Epithelial cell of proximal tubule (primary cell): Measurements from ENCODE around the gene RALY. TPM values are rescaled to one million over a fixed set of nuclear protein-coding genes. Genes with fewer than 3 reads are reported as not detected.

ENCODE experiments used
- DNase-seq: peaks from one replicate; pipeline ENCODE4 v3.0.0-alpha.2; 2011; ENCODE audit warnings: low read depth
- H3K4me3 ChIP-seq: 2 replicates; pipeline ENCODE4 v1.5.1; 2011; ENCODE audit warnings: low read depth, mild to moderate bottlenecking, low read length
- total RNA-seq: library from RNA; depleted of rRNA; stranded (reverse); fragments of >200 nt; gene quantifications from 2 replicates; pipeline ENCODE4 v1.2.3, GENCODE V29; 2015
- TF ChIP-seq, protein P1 (sequence below): conservative IDR thresholded peaks from 2 replicates; pipeline ENCODE4 v1.5.1; 2012; ENCODE audit warnings: low read depth, mild to moderate bottlenecking, low read length

Gene RALY
- total RNA-seq, 1 donor from 2014 or later = 111 TPM

DNA sequence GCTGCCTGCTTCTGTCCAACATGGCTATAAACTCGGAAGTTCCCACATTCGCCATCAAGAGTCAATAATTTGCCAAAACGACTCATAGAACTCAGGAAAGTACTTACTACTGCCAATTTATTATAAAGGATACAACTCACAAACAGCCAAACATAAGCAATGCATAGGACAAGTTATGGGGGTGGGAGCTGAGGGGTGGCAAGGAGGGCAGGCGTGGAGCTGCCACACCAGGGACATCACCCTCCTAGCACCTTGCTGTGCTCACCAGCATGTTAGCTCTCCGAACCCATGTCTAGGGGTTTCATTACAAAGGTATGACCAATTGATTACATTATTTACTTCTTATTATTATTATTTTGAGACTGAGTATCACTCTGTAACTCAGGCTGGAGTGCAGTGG lies 106.0 kb downstream of the RALY start:
- TF ChIP-seq, protein P1, sequence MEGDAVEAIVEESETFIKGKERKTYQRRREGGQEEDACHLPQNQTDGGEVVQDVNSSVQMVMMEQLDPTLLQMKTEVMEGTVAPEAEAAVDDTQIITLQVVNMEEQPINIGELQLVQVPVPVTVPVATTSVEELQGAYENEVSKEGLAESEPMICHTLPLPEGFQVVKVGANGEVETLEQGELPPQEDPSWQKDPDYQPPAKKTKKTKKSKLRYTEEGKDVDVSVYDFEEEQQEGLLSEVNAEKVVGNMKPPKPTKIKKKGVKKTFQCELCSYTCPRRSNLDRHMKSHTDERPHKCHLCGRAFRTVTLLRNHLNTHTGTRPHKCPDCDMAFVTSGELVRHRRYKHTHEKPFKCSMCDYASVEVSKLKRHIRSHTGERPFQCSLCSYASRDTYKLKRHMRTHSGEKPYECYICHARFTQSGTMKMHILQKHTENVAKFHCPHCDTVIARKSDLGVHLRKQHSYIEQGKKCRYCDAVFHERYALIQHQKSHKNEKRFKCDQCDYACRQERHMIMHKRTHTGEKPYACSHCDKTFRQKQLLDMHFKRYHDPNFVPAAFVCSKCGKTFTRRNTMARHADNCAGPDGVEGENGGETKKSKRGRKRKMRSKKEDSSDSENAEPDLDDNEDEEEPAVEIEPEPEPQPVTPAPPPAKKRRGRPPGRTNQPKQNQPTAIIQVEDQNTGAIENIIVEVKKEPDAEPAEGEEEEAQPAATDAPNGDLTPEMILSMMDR = no peak
- no peak overlapping the region for H3K4me3 ChIP-seq

DNA sequence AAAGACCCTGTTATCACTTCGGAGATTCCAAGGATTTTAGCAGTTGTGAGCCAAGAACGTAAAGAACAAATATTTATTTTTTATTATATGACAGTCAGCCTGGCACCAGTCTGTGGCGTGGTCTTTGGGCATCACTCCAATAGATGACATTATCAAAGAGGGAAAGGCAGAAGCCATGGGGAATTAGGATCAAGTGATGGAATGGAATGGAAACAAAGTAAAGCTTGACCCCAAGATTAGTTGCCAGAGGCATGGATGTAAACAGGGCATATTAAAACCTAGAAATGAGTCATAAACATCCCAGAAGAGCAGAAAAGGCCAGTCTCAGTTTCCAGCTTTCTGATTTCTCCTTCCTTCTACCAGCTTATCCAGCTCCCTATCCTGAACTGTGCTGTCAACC lies 106.9 kb downstream of the RALY start:
- no peak for DNase-seq
- TF ChIP-seq, protein P1 = no peak
- H3K4me3 ChIP-seq = no peak overlapping the region

More for the DNA sequence above, 106.0 kb downstream of the RALY start:
- no peak for DNase-seq

DNA sequence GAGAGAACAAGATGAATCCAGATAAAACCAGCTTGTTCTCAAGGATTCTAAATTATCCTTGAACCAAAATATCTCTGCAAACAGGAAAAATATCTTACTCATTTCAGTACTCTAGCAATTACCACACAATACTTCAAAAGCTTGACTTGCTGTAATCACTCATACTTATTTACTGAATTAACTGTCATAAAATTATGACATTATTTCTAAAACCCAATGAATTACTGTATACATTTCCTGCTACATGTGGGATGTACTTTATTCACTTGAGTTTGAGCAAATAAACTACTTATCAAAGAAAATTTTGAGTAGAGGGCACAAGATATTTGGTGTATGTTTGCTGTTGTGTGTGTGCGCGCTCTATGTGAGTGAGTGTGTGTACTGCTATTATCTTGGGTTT lies 108.6 kb downstream of the RALY start:
- TF ChIP-seq, protein P1 = no peak
- H3K4me3 ChIP-seq = no peak overlapping the region
- DNase-seq = no peak

DNA sequence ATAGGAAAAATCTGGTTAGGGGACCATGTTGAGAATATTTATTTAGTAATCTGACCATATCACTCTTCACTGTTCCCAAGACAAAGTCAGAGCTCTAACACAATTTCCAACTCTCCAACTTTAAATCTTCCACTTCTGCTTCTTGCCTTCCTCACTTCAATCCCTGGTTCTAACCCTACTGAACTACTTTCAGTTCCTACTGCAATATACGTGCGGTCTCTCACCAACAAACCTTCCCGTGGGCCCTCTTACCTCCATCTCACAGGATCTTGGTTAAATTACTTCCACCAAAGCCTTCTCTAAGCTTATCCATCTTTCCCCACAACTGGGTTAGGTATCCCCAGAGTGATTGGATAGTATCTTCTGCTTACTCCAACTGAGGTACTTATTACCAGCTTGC lies 110.3 kb downstream of the RALY start:
- H3K4me3 ChIP-seq = no peak overlapping the region
- no peak for DNase-seq
- TF ChIP-seq, protein P1 = no peak

DNA sequence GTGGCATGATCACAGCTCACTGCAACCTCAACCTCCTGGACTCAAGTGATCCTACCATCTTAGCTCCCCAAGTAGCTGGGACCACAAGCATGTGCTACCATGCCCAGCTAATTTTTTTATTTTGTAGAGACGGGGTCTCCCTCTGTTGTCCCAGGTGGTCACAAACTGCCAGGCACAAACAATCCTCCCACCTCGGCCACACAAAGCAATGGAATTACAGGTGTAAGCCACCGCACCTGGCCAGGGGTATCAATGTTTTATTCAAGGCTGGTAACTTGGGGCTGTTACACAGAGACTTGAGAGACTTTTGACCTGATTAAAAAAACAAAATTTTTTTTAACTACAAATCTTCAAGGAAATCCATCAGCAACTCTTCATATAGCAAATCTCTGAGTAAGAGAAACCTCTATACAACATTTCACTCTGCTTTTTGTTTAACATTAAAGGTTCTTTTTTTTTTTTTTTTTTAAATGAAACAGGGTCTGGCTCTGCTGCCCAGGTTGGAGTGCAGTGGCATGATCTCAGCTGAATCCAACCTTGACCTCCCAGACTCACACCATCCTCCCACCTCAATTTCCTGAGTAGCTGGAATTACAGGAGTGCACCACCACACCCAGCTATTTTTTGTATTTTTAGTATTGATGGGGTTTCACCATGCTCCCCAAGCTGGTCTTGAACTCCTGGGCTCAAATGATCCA lies 112.4 kb downstream of the RALY start:
- no peak overlapping the region for H3K4me3 ChIP-seq
- TF ChIP-seq, protein P1 = no peak
- DNase-seq = no peak

DNA sequence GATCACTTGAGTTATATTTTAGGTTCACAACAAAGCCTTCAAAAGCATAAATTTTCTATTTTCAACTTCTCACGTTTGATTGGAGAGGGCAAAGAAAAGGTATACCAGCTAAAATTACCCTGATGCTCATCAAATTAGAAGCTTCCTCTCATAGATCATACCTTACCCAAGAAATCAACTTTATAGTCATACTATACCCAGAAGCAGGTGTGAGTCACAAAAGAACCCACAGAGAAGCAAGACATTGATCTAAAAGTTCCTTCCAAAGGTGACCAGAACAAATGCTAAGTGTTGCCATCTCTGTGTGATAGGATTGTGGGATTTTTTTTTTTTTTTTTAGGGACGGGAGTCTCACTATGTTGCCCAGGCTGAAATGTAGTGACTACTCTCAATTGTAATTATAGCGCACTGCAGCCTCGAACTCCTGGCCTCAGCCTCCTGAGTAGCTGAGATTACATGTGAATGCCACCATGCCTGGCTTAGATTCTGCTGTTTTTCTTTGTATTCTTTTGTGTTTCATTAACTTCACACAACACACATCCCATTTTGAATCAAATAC lies 115.0 kb downstream of the RALY start:
- no peak overlapping the region for H3K4me3 ChIP-seq
- TF ChIP-seq, protein P1 = no peak
- no peak for DNase-seq

DNA sequence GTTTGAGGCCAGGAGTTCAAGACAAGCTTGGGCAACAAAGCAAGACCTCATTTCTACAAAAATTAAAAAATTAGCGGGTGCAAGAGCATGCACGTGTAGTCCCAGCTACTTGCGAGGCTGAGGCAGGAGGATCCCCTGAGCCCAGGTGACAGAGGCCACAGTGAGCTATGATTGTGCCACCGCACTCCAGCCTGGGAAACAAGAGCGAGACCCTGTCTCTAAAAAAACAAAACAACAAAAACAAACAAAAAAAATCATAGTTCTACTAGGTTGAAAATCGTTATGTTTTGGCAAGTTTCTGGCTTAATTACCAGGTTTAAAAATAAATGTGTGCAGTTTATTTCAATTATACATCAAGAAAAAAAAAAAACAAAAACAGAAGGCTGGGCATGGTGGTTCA lies 115.7 kb downstream of the RALY start:
- no peak overlapping the region for H3K4me3 ChIP-seq
- TF ChIP-seq, protein P1 = no peak
- DNase-seq = no peak
